WERI-Rb-1 (cell line): Measurements from ENCODE around the gene NAV2.

ENCODE experiments used
- DNase-seq: peaks from one replicate; pipeline ENCODE4 v3.0.0-alpha.2; 2020
- H3K27ac ChIP-seq: fragments of 250-450 bp; sonication (Bioruptor Pico); 2 replicates; pipeline ENCODE4 v1.5.1; 2020; ENCODE audit warnings: mild to moderate bottlenecking, moderate library complexity
- H3K27me3 ChIP-seq: fragments of 250-450 bp; sonication (Bioruptor Pico); 2 replicates; pipeline ENCODE4 v1.5.1; 2021; ENCODE audit warnings: mild to moderate bottlenecking, low read depth, moderate library complexity; ENCODE audit not compliant: insufficient read depth, severe bottlenecking
- H3K36me3 ChIP-seq: fragments of 250-450 bp; sonication (Bioruptor Pico); 2 replicates; pipeline ENCODE4 v1.5.1; 2020; ENCODE audit warnings: mild to moderate bottlenecking, moderate library complexity
- H3K4me3 ChIP-seq: 2 replicates; pipeline ENCODE4 v1.5.1; 2011; ENCODE audit warnings: low read depth, mild to moderate bottlenecking, control low read depth, low read length
- H3K9me3 ChIP-seq: fragments of 250-450 bp; sonication (Bioruptor Pico); 2 replicates; pipeline ENCODE4 v1.5.1; 2021; ENCODE audit warnings: mild to moderate bottlenecking, moderate library complexity; ENCODE audit not compliant: severe bottlenecking
- CTCF ChIP-seq: IDR thresholded peaks from 2 replicates; pipeline ENCODE4 v1.5.1; 2011; ENCODE audit warnings: low read depth, mild to moderate bottlenecking, control low read depth, inconsistent platforms, low read length

The NAV2 gene

GRCh38 chr11:19895776-19896175 is 183.1 kb downstream of the NAV2 start:
- H3K4me3 ChIP-seq, result no peak overlapping the region
- no peak for TF ChIP-seq CTCF
- H3K27me3 ChIP-seq, result peaks cover 41% of the 10 kb centered on the region
- no peak overlapping the region for H3K27ac ChIP-seq
- no peaks in the 10 kb centered on the region for H3K36me3 ChIP-seq
- no peaks in the 10 kb centered on the region for H3K9me3 ChIP-seq
- DNase-seq, result no peak

- no peak overlapping the region for H3K4me3 ChIP-seq
- DNase-seq, result peak; percentile 81
These were observed 191.0 kb downstream of the NAV2 start for GRCh38 chr11:19903620-19904069.

GRCh38 chr11:19905280-19905853 is 192.7 kb downstream of the NAV2 start:
- no peak; the same call in 1 of the 2 replicates for TF ChIP-seq CTCF
- Histone ChIP-seq H3K27ac (no peak overlapping the region), H3K4me3 (no peak overlapping the region), H3K36me3 (no peaks in the 10 kb centered on the region), H3K9me3 (no peaks in the 10 kb centered on the region), H3K27me3 (peaks cover 21% of the 10 kb centered on the region)
- no peak for DNase-seq

More at GRCh38 chr11:19903620-19904069, 191.0 kb downstream of the NAV2 start:
- Histone ChIP-seq H3K27ac (no peak overlapping the region), H3K36me3 (no peaks in the 10 kb centered on the region), H3K27me3 (peaks cover 26% of the 10 kb centered on the region), H3K9me3 (no peaks in the 10 kb centered on the region)
- peak; percentile 71 for TF ChIP-seq CTCF

- H3K4me3 ChIP-seq, result no peak overlapping the region
- H3K9me3 ChIP-seq, result no peaks in the 10 kb centered on the region
- DNase-seq, result no peak
- no peaks in the 10 kb centered on the region for H3K36me3 ChIP-seq
- H3K27ac ChIP-seq, result no peak overlapping the region
- TF ChIP-seq CTCF, result no peak
- peaks cover 17% of the 10 kb centered on the region for H3K27me3 ChIP-seq
These were observed 193.5 kb downstream of the NAV2 start for GRCh38 chr11:19906126-19906525.

GRCh38 chr11:19907008-19907579 is 194.5 kb downstream of the NAV2 start:
- no peak for DNase-seq

More at GRCh38 chr11:19907008-19907579, 194.5 kb downstream of the NAV2 start:
- no peak overlapping the region for H3K27ac ChIP-seq
- H3K4me3 ChIP-seq, result no peak overlapping the region
- TF ChIP-seq CTCF, result no peak
- H3K36me3 ChIP-seq, result no peaks in the 10 kb centered on the region
- H3K27me3 ChIP-seq, result peaks cover 8% of the 10 kb centered on the region
- H3K9me3 ChIP-seq, result no peaks in the 10 kb centered on the region
